Endodermal cell (in vitro differentiated cells): ENCODE data around the gene ALDH5A1. TPM values are rescaled to one million over a fixed set of nuclear protein-coding genes. Genes with fewer than 3 reads are reported as not detected.

Source experiments
- DNase-seq: peaks from one replicate; pipeline ENCODE4 v3.0.0-alpha.2; 2017
- H3K27ac ChIP-seq: 2 replicates; pipeline ENCODE4 v1.5.1; 2013; ENCODE audit warnings: mild to moderate bottlenecking, low read depth, low read length, moderate library complexity
- H3K27me3 ChIP-seq: 2 replicates; pipeline ENCODE4 v1.6.1; 2013; ENCODE audit warnings: mild to moderate bottlenecking, low read length, moderate library complexity; ENCODE audit not compliant: insufficient read depth, control insufficient read depth, poor library complexity, severe bottlenecking
- H3K36me3 ChIP-seq: 2 replicates; pipeline ENCODE4 v1.7.0; 2013; ENCODE audit warnings: mild to moderate bottlenecking, low read length, moderate library complexity; ENCODE audit not compliant: control insufficient read depth, insufficient read depth
- H3K4me1 ChIP-seq: one replicate; pipeline ENCODE4 v1.7.0; 2013; ENCODE audit warnings: low read length; ENCODE audit not compliant: control insufficient read depth, insufficient read depth
- H3K4me3 ChIP-seq: 2 replicates; pipeline ENCODE4 v1.5.1; 2013; ENCODE audit warnings: mild to moderate bottlenecking, low read length, moderate library complexity
- H3K9ac ChIP-seq: 2 replicates; pipeline ENCODE4 v1.6.1; 2013; ENCODE audit warnings: mild to moderate bottlenecking, low read length, moderate library complexity; ENCODE audit not compliant: poor library complexity, severe bottlenecking; ENCODE audit errors: extremely low read depth
- H3K9me3 ChIP-seq: 2 replicates; pipeline ENCODE4 v1.6.1; 2013; ENCODE audit warnings: mild to moderate bottlenecking, low read length, moderate library complexity; ENCODE audit not compliant: control insufficient read depth
- H3K27ac Mint-ChIP-seq: 2 replicates; pipeline ENCODE4 v1.8.0; 2020; ENCODE audit warnings: mixed read lengths
- H3K27me3 Mint-ChIP-seq: 2 replicates; pipeline ENCODE4 v1.8.0; 2021; ENCODE audit warnings: mild to moderate bottlenecking, mixed read lengths; ENCODE audit not compliant: insufficient read depth
- H3K36me3 Mint-ChIP-seq: 2 replicates; pipeline ENCODE4 v1.8.0; 2020; ENCODE audit warnings: low read depth, mixed read lengths
- H3K4me1 Mint-ChIP-seq: 2 replicates; pipeline ENCODE4 v1.8.0; 2020; ENCODE audit warnings: mixed read lengths
- H3K4me3 Mint-ChIP-seq: 2 replicates; pipeline ENCODE4 v1.8.0; 2020; ENCODE audit warnings: mild to moderate bottlenecking, moderate library complexity, mixed read lengths
- H3K9me3 Mint-ChIP-seq: 2 replicates; pipeline ENCODE4 v1.8.0; 2020; ENCODE audit warnings: mild to moderate bottlenecking, mixed read lengths
- CTCF ChIP-seq: fragments of 200-600 bp; sonication (generic); conservative IDR thresholded peaks from 2 replicates; pipeline ENCODE4 v1.5.0; 2021; ENCODE audit warnings: antibody characterized with exemption, mild to moderate bottlenecking
- WGBS, 2 experiments: methylation state at CpG; one replicate each; pipeline versions ENCODE4 v1.1.5 to v1.1.7; 2013; ENCODE audit warnings: missing lambda C conversion rate in 2 of 2, mixed read lengths in 1 of 2; ENCODE audit not compliant: insufficient coverage in 1 of 2, insufficient read length in 1 of 2; 5-methylcytosine and 5-hydroxymethylcytosine counted together
- total RNA-seq, 2 donors: library from RNA; stranded (reverse); fragmentation: NEBNext Ultra II Directional in 1 of 2; extraction: Animal tissue kit (Norgen Biotek cat#: 25700) in 1 of 2; gene quantifications; 2 replicates in 1 of 2; 3 replicates in 1 of 2; pipeline ENCODE4 v1.2.1, GENCODE V29; 2021

The ALDH5A1 gene
- total RNA-seq, 2 donors from 2014 or later: 7.1 to 9.6 TPM

- Histone ChIP-seq H3K9me3 (no peaks in the 10 kb centered on the region), H3K27ac (no peak overlapping the region), H3K27me3 (no peaks in the 10 kb centered on the region), H3K9ac (no peak overlapping the region), H3K4me1 (peaks cover 4% of the 10 kb centered on the region), H3K4me3 (no peak overlapping the region), H3K36me3 (no peaks in the 10 kb centered on the region)
- TF ChIP-seq CTCF: no peak
- DNase-seq: no peak
- Mint-ChIP-seq H3K36me3 (peaks cover 5% of the 10 kb centered on the region), H3K9me3 (no peaks in the 10 kb centered on the region), H3K4me1 (no peaks in the 10 kb centered on the region), H3K4me3 (no peak overlapping the region), H3K27ac (no peak overlapping the region), H3K27me3 (no peaks in the 10 kb centered on the region)
- WGBS, 2 experiments: 95% methylated on average over 7 of the region's 7 CpGs; no CpG with 5 or more reads in 1 of the 2 experiments
These were observed 48.1 kb upstream of the ALDH5A1 start for GRCh38 chr6:24446670-24447069.

- 70 to 71% methylated on average over 4 of the region's 4 CpGs for WGBS, 2 experiments
- H3K27me3 ChIP-seq: no peaks in the 10 kb centered on the region
- Mint-ChIP-seq H3K36me3 (peaks cover 5% of the 10 kb centered on the region), H3K9me3 (no peaks in the 10 kb centered on the region), H3K27ac (no peak overlapping the region), H3K4me3 (no peak overlapping the region), H3K27me3 (no peaks in the 10 kb centered on the region), H3K4me1 (no peaks in the 10 kb centered on the region)
- no peaks in the 10 kb centered on the region for H3K9me3 ChIP-seq
- no peak for DNase-seq
- H3K9ac ChIP-seq: no peak overlapping the region
- H3K4me3 ChIP-seq: no peak overlapping the region
- no peaks in the 10 kb centered on the region for H3K36me3 ChIP-seq
- no peak for TF ChIP-seq CTCF
- no peak overlapping the region for H3K27ac ChIP-seq
- H3K4me1 ChIP-seq: peaks cover 4% of the 10 kb centered on the region
These were observed 46.4 kb upstream of the ALDH5A1 start for GRCh38 chr6:24448396-24448795.

- no peaks in the 10 kb centered on the region for H3K9me3 ChIP-seq
- no peaks in the 10 kb centered on the region for H3K27me3 ChIP-seq
- Mint-ChIP-seq H3K4me1 (no peaks in the 10 kb centered on the region), H3K36me3 (peaks cover 5% of the 10 kb centered on the region), H3K27ac (no peak overlapping the region), H3K27me3 (no peaks in the 10 kb centered on the region), H3K9me3 (no peaks in the 10 kb centered on the region), H3K4me3 (no peak overlapping the region)
- H3K9ac ChIP-seq: no peak overlapping the region
- DNase-seq: no peak
- H3K4me3 ChIP-seq: no peak overlapping the region
- peaks cover 4% of the 10 kb centered on the region for H3K4me1 ChIP-seq
- no peak overlapping the region for H3K27ac ChIP-seq
- no peaks in the 10 kb centered on the region for H3K36me3 ChIP-seq
- no peak for TF ChIP-seq CTCF
- WGBS, 2 experiments: 87 to 93% methylated on average over 8 to 9 of the region's 9 CpGs
These were observed 45.8 kb upstream of the ALDH5A1 start for GRCh38 chr6:24448828-24449525.
